Measurements from ENCODE around the gene TNFRSF13B. TPM values are rescaled to one million over a fixed set of nuclear protein-coding genes. Genes with fewer than 3 reads are reported as not detected.
"Not testable (repeated sequence)": the region's sequence is repeated elsewhere in the genome, so short reads cannot be mapped to it uniquely, and the experiment has no call there.

TNFRSF13B gene
- total and polyA plus RNA-seq, 5 donors = not detected

GRCh38 chr17:16980061-16980460, 8.1 kb upstream of the TNFRSF13B start:
- Histone ChIP-seq H3K4me3 (ENCODE audit: low read length) (no peak overlapping the region), H3K4me1 (ENCODE audit: control insufficient read depth, insufficient read depth, low read length) (no peaks in the 10 kb centered on the region), H3K27me3 (ENCODE audit: control insufficient read depth, insufficient read depth) (no peaks in the 10 kb centered on the region), H3K27ac (ENCODE audit: low read length) (no peak overlapping the region), H3K9me3 (ENCODE audit: control insufficient read depth, low read length) (no peaks in the 10 kb centered on the region)
- ATAC-seq (no peak), DNase-seq (no peak)
- intact Hi-C loops (cut with DNase I) = no loop called here
- 83% methylated on average over 8 of the region's 8 CpGs for WGBS

- H3K4me3 ChIP-seq (ENCODE audit: low read length); intact Hi-C loops (cut with DNase I); H3K4me1 ChIP-seq (ENCODE audit: control insufficient read depth, insufficient read depth, low read length); H3K27ac ChIP-seq (ENCODE audit: low read length); H3K9me3 ChIP-seq (ENCODE audit: control insufficient read depth, low read length); H3K27me3 ChIP-seq (ENCODE audit: control insufficient read depth, insufficient read depth); ATAC-seq; DNase-seq: not testable (repeated sequence)
- 87% methylated on average over 6 of the region's 6 CpGs for WGBS
Observed at GRCh38 chr17:16979237-16979823, 7.4 kb upstream of the TNFRSF13B start.

- Histone ChIP-seq H3K27ac (ENCODE audit: low read length) (no peak overlapping the region), H3K27me3 (ENCODE audit: control insufficient read depth, insufficient read depth) (no peaks in the 10 kb centered on the region), H3K9me3 (ENCODE audit: control insufficient read depth, low read length) (no peaks in the 10 kb centered on the region), H3K4me3 (ENCODE audit: low read length) (no peak overlapping the region), H3K4me1 (ENCODE audit: control insufficient read depth, insufficient read depth, low read length) (no peaks in the 10 kb centered on the region)
- DNase-seq (no peak), ATAC-seq (no peak)
- intact Hi-C loops (cut with DNase I) = no loop called here
- WGBS = 46% methylated on average over 6 of the region's 6 CpGs
Observed at GRCh38 chr17:16977932-16978331, 6.0 kb upstream of the TNFRSF13B start.

GRCh38 chr17:16976725-16977550, 5.0 kb upstream of the TNFRSF13B start:
- no peak for DNase-seq
- Histone ChIP-seq H3K27ac (ENCODE audit: low read length) (no peak overlapping the region), H3K9me3 (ENCODE audit: control insufficient read depth, low read length) (no peaks in the 10 kb centered on the region), H3K27me3 (ENCODE audit: control insufficient read depth, insufficient read depth) (no peaks in the 10 kb centered on the region), H3K4me1 (ENCODE audit: control insufficient read depth, insufficient read depth, low read length) (no peaks in the 10 kb centered on the region), H3K4me3 (ENCODE audit: low read length) (no peak overlapping the region)
- 83% methylated on average over 9 of the region's 9 CpGs for WGBS
- intact Hi-C loops (cut with DNase I) = no loop called here
- no peak for ATAC-seq

- no peak overlapping the region for H3K4me3 ChIP-seq (ENCODE audit: low read length)
- H3K27ac ChIP-seq (ENCODE audit: low read length) = no peak overlapping the region
- no peaks in the 10 kb centered on the region for H3K27me3 ChIP-seq (ENCODE audit: control insufficient read depth, insufficient read depth)
- DNase-seq = no peak
- H3K9me3 ChIP-seq (ENCODE audit: control insufficient read depth, low read length) = no peaks in the 10 kb centered on the region
- no peak for ATAC-seq
- intact Hi-C loops (cut with DNase I) = no loop called here
- H3K4me1 ChIP-seq (ENCODE audit: control insufficient read depth, insufficient read depth, low read length) = no peaks in the 10 kb centered on the region
- 90% methylated on average over 10 of the region's 10 CpGs for WGBS
Observed at GRCh38 chr17:16975744-16976625, 4.1 kb upstream of the TNFRSF13B start.

- ATAC-seq (no peak), DNase-seq (no peak)
- 88% methylated on average over 2 of the region's 2 CpGs for WGBS
- H3K9me3 ChIP-seq (ENCODE audit: control insufficient read depth, low read length) = no peaks in the 10 kb centered on the region
- H3K27me3 ChIP-seq (ENCODE audit: control insufficient read depth, insufficient read depth) = no peaks in the 10 kb centered on the region
- H3K27ac ChIP-seq (ENCODE audit: low read length) = no peak overlapping the region
- intact Hi-C loops (cut with DNase I) = no loop called here
- no peak overlapping the region for H3K4me3 ChIP-seq (ENCODE audit: low read length)
- H3K4me1 ChIP-seq (ENCODE audit: control insufficient read depth, insufficient read depth, low read length) = no peaks in the 10 kb centered on the region
Observed at GRCh38 chr17:16975277-16975651, 3.3 kb upstream of the TNFRSF13B start.

- 95% methylated on average over 6 of the region's 6 CpGs for WGBS
- intact Hi-C loops (cut with DNase I) = no loop called here
- Histone ChIP-seq H3K4me1 (ENCODE audit: control insufficient read depth, insufficient read depth, low read length) (no peaks in the 10 kb centered on the region), H3K4me3 (ENCODE audit: low read length) (no peak overlapping the region), H3K27me3 (ENCODE audit: control insufficient read depth, insufficient read depth) (no peaks in the 10 kb centered on the region), H3K27ac (ENCODE audit: low read length) (no peak overlapping the region), H3K9me3 (ENCODE audit: control insufficient read depth, low read length) (no peaks in the 10 kb centered on the region)
- ATAC-seq (no peak), DNase-seq (no peak)
Observed at GRCh38 chr17:16974569-16975276, 2.8 kb upstream of the TNFRSF13B start.

- Histone ChIP-seq H3K4me1 (ENCODE audit: control insufficient read depth, insufficient read depth, low read length) (no peaks in the 10 kb centered on the region), H3K27ac (ENCODE audit: low read length) (no peak overlapping the region), H3K9me3 (ENCODE audit: control insufficient read depth, low read length) (no peaks in the 10 kb centered on the region), H3K27me3 (ENCODE audit: control insufficient read depth, insufficient read depth) (no peaks in the 10 kb centered on the region), H3K4me3 (ENCODE audit: low read length) (no peak overlapping the region)
- DNase-seq (no peak), ATAC-seq (no peak)
- intact Hi-C loops (cut with DNase I) = no loop called here
- 86% methylated on average over 13 of the region's 13 CpGs for WGBS
Observed at GRCh38 chr17:16973760-16974540, 2.0 kb upstream of the TNFRSF13B start.

- H3K27me3 ChIP-seq (ENCODE audit: control insufficient read depth, insufficient read depth); intact Hi-C loops (cut with DNase I); H3K4me3 ChIP-seq (ENCODE audit: low read length); H3K4me1 ChIP-seq (ENCODE audit: control insufficient read depth, insufficient read depth, low read length); H3K9me3 ChIP-seq (ENCODE audit: control insufficient read depth, low read length); DNase-seq; H3K27ac ChIP-seq (ENCODE audit: low read length); ATAC-seq: not testable (repeated sequence)
- WGBS = 46% methylated on average over 10 of the region's 10 CpGs
Observed at GRCh38 chr17:16973043-16973442, 1.1 kb upstream of the TNFRSF13B start.

- intact Hi-C loops (cut with DNase I) = no loop called here
- WGBS = 94% methylated on average over 6 of the region's 6 CpGs
- DNase-seq (no peak), ATAC-seq (no peak)
- no peak overlapping the region for H3K4me3 ChIP-seq (ENCODE audit: low read length)
- no peak overlapping the region for H3K27ac ChIP-seq (ENCODE audit: low read length)
- H3K4me1 ChIP-seq (ENCODE audit: control insufficient read depth, insufficient read depth, low read length) = no peaks in the 10 kb centered on the region
- H3K9me3 ChIP-seq (ENCODE audit: control insufficient read depth, low read length) = no peaks in the 10 kb centered on the region
- H3K27me3 ChIP-seq (ENCODE audit: control insufficient read depth, insufficient read depth) = no peaks in the 10 kb centered on the region
Observed at GRCh38 chr17:16972346-16972745, 428 bp upstream of the TNFRSF13B start.

Measured in right cardiac atrium (tissue), 5 donors.